IMR-90 (cell line): ENCODE data around the gene MTCL1. TPM values are rescaled to one million over a fixed set of nuclear protein-coding genes. Genes with fewer than 3 reads are reported as not detected.

ENCODE experiments used
- ATAC-seq: fragments of 200-7000 bp; cut with Tn5 transposase; 2 replicates; pipeline ENCODE4 v1.9.1; 2020; ENCODE audit warnings: low read depth, mild to moderate bottlenecking, moderate library complexity
- BruUV-seq: library from RNA; stranded (reverse); fragments of 400-500 nt; replicated peaks from 2 replicates; lab custom pipeline; 2021; lab: Mats Ljungman, UMichigan
- CTCF ChIA-PET: fragments of 300-600 bp; formaldehyde crosslinking; extraction: SDS; loops from one replicate; lab custom pipeline; 2021; ENCODE audit warnings: antibody characterized with exemption; lab: Yijun Ruan, JAX
- POLR2A ChIA-PET: fragments of 300-600 bp; sonication (Branson Sonifier 250); formaldehyde crosslinking; loops from one replicate; lab custom pipeline; 2022; ENCODE audit warnings: antibody characterized with exemption; ENCODE audit not compliant: unreplicated experiment; lab: Charles Lee
- DNase-seq: peaks from one replicate; pipeline ENCODE4 v3.0.0; 2013
- H2AFZ ChIP-seq: replicated peaks from 2 replicates; pipeline ENCODE3; 2013; ENCODE audit warnings: low read length, mild to moderate bottlenecking; ENCODE audit not compliant: poor library complexity
- H2AK5ac ChIP-seq: 2 replicates; pipeline ENCODE4 v1.6.1; 2013; ENCODE audit warnings: low read depth, low read length, inconsistent platforms
- H2AK9ac ChIP-seq: replicated peaks from 2 replicates; pipeline ENCODE3; 2013; ENCODE audit warnings: mild to moderate bottlenecking, low read depth, low read length, moderate library complexity; ENCODE audit not compliant: poor library complexity
- H2BK120ac ChIP-seq: 2 replicates; pipeline ENCODE4 v1.6.1; 2013; ENCODE audit warnings: low read depth, low read length, inconsistent platforms
- H2BK15ac ChIP-seq: 3 replicates; pipeline ENCODE4 v1.6.1; 2013; ENCODE audit warnings: low read depth, low read length, inconsistent platforms
- H2BK20ac ChIP-seq: 2 replicates; pipeline ENCODE4 v1.6.1; 2013; ENCODE audit warnings: low read depth, mild to moderate bottlenecking, inconsistent platforms, low read length, moderate library complexity
- H2BK5ac ChIP-seq: 2 replicates; pipeline ENCODE4 v1.6.1; 2013; ENCODE audit warnings: mild to moderate bottlenecking, low read depth, low read length, inconsistent platforms; ENCODE audit not compliant: poor library complexity, severe bottlenecking
- H3K14ac ChIP-seq: replicated peaks from 2 replicates; pipeline ENCODE4 v1.6.1; 2013; ENCODE audit warnings: low read depth, low read length, inconsistent platforms
- H3K18ac ChIP-seq: 2 replicates; pipeline ENCODE4 v1.6.1; 2013; ENCODE audit warnings: low read depth, low read length, control low read depth
- H3K23ac ChIP-seq: 2 replicates; pipeline ENCODE4 v1.6.1; 2013; ENCODE audit warnings: low read depth, low read length, inconsistent platforms
- H3K27ac ChIP-seq: 2 replicates; pipeline ENCODE4 v1.5.1; 2013; ENCODE audit warnings: mild to moderate bottlenecking, control low read depth, low read length; ENCODE audit not compliant: insufficient read depth
- H3K27me3 ChIP-seq: 2 replicates; pipeline ENCODE4 v1.6.1; 2013; ENCODE audit warnings: low read length; ENCODE audit not compliant: control insufficient read depth, insufficient read depth
- H3K36me3 ChIP-seq: 2 replicates; pipeline ENCODE4 v1.6.1; 2013; ENCODE audit warnings: low read length, mixed read lengths; ENCODE audit not compliant: control insufficient read depth, insufficient read depth
- H3K4ac ChIP-seq: 2 replicates; pipeline ENCODE4 v1.6.1; 2013; ENCODE audit warnings: low read depth, low read length, inconsistent platforms
- H3K4me1 ChIP-seq: 2 replicates; pipeline ENCODE4 v1.6.1; 2013; ENCODE audit warnings: low read length, mixed read lengths; ENCODE audit not compliant: control insufficient read depth, insufficient read depth
- H3K4me2 ChIP-seq: 2 replicates; pipeline ENCODE4 v1.6.1; 2013; ENCODE audit warnings: low read depth, mild to moderate bottlenecking, control low read depth, low read length, moderate library complexity
- H3K4me3 ChIP-seq: 2 replicates; pipeline ENCODE4 v1.5.1; 2013; ENCODE audit warnings: low read depth, mild to moderate bottlenecking, control low read depth, low read length, moderate library complexity; ENCODE audit not compliant: insufficient read depth
- H3K56ac ChIP-seq: 2 replicates; pipeline ENCODE4 v1.6.1; 2013; ENCODE audit warnings: low read length, inconsistent platforms; ENCODE audit not compliant: insufficient read depth; ENCODE audit errors: extremely low read depth
- H3K79me1 ChIP-seq, 2 experiments: 2 replicates each; pipeline ENCODE4 v1.6.1; 2013; ENCODE audit warnings: low read length in 2 of 2, inconsistent platforms in 1 of 2, low read depth in 1 of 2
- H3K9ac ChIP-seq: 2 replicates; pipeline ENCODE4 v1.6.1; 2013; ENCODE audit warnings: low read depth, low read length, control low read depth
- H3K9me1 ChIP-seq: 2 replicates; pipeline ENCODE4 v1.6.1; 2013; ENCODE audit warnings: low read length, inconsistent platforms; ENCODE audit not compliant: insufficient read depth
- H3K9me3 ChIP-seq: 2 replicates; pipeline ENCODE4 v1.6.1; 2013; ENCODE audit warnings: low read length; ENCODE audit not compliant: control insufficient read depth, insufficient read depth
- H4K20me1 ChIP-seq: 2 replicates; pipeline ENCODE4 v1.6.1; 2013; ENCODE audit warnings: low read length, inconsistent platforms; ENCODE audit not compliant: insufficient read depth
- H4K5ac ChIP-seq: 2 replicates; pipeline ENCODE4 v1.6.1; 2013; ENCODE audit warnings: mild to moderate bottlenecking, low read depth, low read length, control low read depth
- H4K8ac ChIP-seq, 2 experiments: 2 replicates each; pipeline ENCODE4 v1.6.1; 2013; ENCODE audit warnings: low read depth in 2 of 2, low read length in 2 of 2, control low read depth in 1 of 2, inconsistent platforms in 1 of 2
- H4K91ac ChIP-seq: 2 replicates; pipeline ENCODE4 v1.6.1; 2013; ENCODE audit warnings: low read depth, low read length, inconsistent platforms; ENCODE audit not compliant: insufficient read depth
- BHLHE40 ChIP-seq: fragments of 150-350 bp; IDR thresholded peaks from 2 replicates; pipeline ENCODE4 v1.6.1; 2016; ENCODE audit warnings: mild to moderate bottlenecking, low read depth, low read length
- CEBPB ChIP-seq: IDR thresholded peaks from 2 replicates; pipeline ENCODE4 v1.6.1; 2012; ENCODE audit warnings: low read depth, low read length, improper control_type of control experiment
- FOS ChIP-seq: fragments of 150-350 bp; IDR thresholded peaks from 2 replicates; pipeline ENCODE4 v1.6.1; 2016; ENCODE audit warnings: low read depth, low read length
- MAFK ChIP-seq: IDR thresholded peaks from 2 replicates; pipeline ENCODE4 v1.6.1; 2012; ENCODE audit warnings: low read depth, low read length, improper control_type of control experiment
- MAZ ChIP-seq: IDR thresholded peaks from 2 replicates; pipeline ENCODE4 v1.6.1; 2012; ENCODE audit warnings: low read depth, mild to moderate bottlenecking, low read length, improper control_type of control experiment, moderate library complexity, borderline replicate concordance
- MXI1 ChIP-seq: IDR thresholded peaks from 2 replicates; pipeline ENCODE4 v1.6.1; 2012; ENCODE audit warnings: low read depth, mild to moderate bottlenecking, low read length, moderate library complexity, borderline replicate concordance
- NFE2L2 ChIP-seq: fragments of 150-350 bp; IDR thresholded peaks from 2 replicates; pipeline ENCODE4 v1.6.1; 2016; ENCODE audit warnings: low read depth, mild to moderate bottlenecking, low read length
- POLR2A ChIP-seq: IDR thresholded peaks from 2 replicates; pipeline ENCODE4 v1.6.1; 2012; ENCODE audit warnings: mild to moderate bottlenecking, low read depth, low read length
- RAD21 ChIP-seq: IDR thresholded peaks from 2 replicates; pipeline ENCODE4 v1.6.1; 2012; ENCODE audit warnings: low read length, improper control_type of control experiment
- RCOR1 ChIP-seq: IDR thresholded peaks from 2 replicates; pipeline ENCODE4 v1.6.1; 2012; ENCODE audit warnings: mild to moderate bottlenecking, low read length, improper control_type of control experiment; ENCODE audit not compliant: insufficient replicate concordance
- RFX5 ChIP-seq: IDR thresholded peaks from 2 replicates; pipeline ENCODE4 v1.8.0; 2012; ENCODE audit warnings: low read depth, mild to moderate bottlenecking, low read length, moderate library complexity
- WGBS, 2 experiments: methylation state at CpG; one replicate each; pipeline versions ENCODE4 v1.1.5 to v1.1.7; 2013; ENCODE audit warnings: missing lambda C conversion rate in 2 of 2; ENCODE audit not compliant: insufficient read length in 1 of 2; ENCODE audit errors: extremely low coverage in 2 of 2; 5-methylcytosine and 5-hydroxymethylcytosine counted together
- dilution Hi-C: fragments of 300-500 bp; cut with HindIII; formaldehyde crosslinking; loops from one replicate; pipeline ENCODE4 v1.14.3; 2018; ENCODE audit warnings: low sequenced_read_pairs; ENCODE audit not compliant: unreplicated experiment
- in situ Hi-C: fragments of 300-500 bp; cut with MboI; formaldehyde crosslinking; loops from 3 replicates; pipeline ENCODE4 v1.14.3; 2019; ENCODE audit warnings: low sequenced_read_pairs, inconsistent platforms, mixed read lengths
- intact Hi-C: fragments of 100-400 bp; cut with micrococcal nuclease; formaldehyde crosslinking; loops from 2 replicates; pipeline ENCODE4 v1.10.0; 2022
- polyA plus RNA-seq, 3 experiments: library from polyadenylated mRNA; depleted of rRNA; stranded (reverse); fragments of >200 nt; gene quantifications; 2 replicates each; pipeline ENCODE4 v1.2.3, GENCODE V29; 2012; ENCODE audit warnings: low replicate concordance in 1 of 3
- total RNA-seq: library from RNA; depleted of rRNA; stranded (reverse); fragments of >200 nt; gene quantifications from 2 replicates; pipeline ENCODE4 v1.2.3, GENCODE V29; 2012
- TF ChIP-seq, protein P1 (sequence below): fragments of 150-350 bp; IDR thresholded peaks from 2 replicates; pipeline ENCODE4 v1.6.1; 2016; ENCODE audit warnings: low read depth, mild to moderate bottlenecking, low read length, moderate library complexity, borderline replicate concordance
- TF ChIP-seq, protein P2 (sequence below): fragments of 150-350 bp; IDR thresholded peaks from 2 replicates; pipeline ENCODE4 v1.6.1; 2017; ENCODE audit warnings: mild to moderate bottlenecking, antibody characterized with exemption, low read length, low read depth

Gene MTCL1
- total and polyA plus RNA-seq, 2 of the 4 experiments (the other 2 are of a cell fraction): 29.0 to 45.3 TPM

DNA sequence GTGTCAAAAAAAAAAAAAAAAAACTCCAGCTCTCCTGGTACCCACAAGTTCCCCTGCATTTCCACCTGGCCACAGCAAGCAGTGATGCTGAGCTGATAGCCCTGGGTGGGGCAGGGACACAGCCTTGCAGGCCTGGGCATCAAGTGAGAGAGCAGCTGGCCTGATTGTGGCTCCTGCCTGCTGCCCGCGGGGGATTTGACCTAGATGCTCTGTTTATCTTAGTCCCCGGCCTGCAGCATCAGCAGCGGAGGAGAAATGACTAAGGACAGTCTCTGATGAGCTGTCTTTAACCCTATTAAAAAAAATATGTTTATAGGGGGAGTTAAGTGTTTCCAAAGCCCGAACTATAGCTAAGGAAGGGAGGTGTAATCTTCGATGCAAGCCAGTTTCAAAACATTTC lies 102.6 kb downstream of the MTCL1 start:
- peak overlapping the region; percentile 87 for H2BK120ac ChIP-seq
- peak overlapping the region in 1 of 2 experiments; percentile 79; a peak in 1 of 4 replicates for H4K8ac ChIP-seq
- H3K56ac ChIP-seq: 0 out of 2 replicates have a peak overlapping the region, but pooled peaks have one; percentile 29
- H3K27me3 ChIP-seq: no peaks in the 10 kb centered on the region
- H2BK15ac ChIP-seq: peak overlapping the region; percentile 87; the same call in 1 of the 3 replicates
- DNase-seq: peak; percentile 75
- peak overlapping the region; percentile 68 for H2AK5ac ChIP-seq
- peak overlapping the region; percentile 67 for H4K91ac ChIP-seq
- no peak overlapping the region for H3K18ac ChIP-seq
- in situ Hi-C loops (no loop called here), intact Hi-C loops (loop anchor here (10.0 kb wide), 2 partner anchors 153 to 247 kb away; no protein-coding TSS in a partner anchor), dilution Hi-C loops (no loop called here)
- H3K23ac ChIP-seq: peak overlapping the region; percentile 86; the same call in 1 of the 2 replicates
- peaks cover 22% of the 10 kb centered on the region for H3K4me1 ChIP-seq
- H3K79me1 ChIP-seq: peaks cover 27 to 69% of the 10 kb centered on the region in 2 experiments
- peak; percentile 50; the same call in 1 of the 2 replicates for TF ChIP-seq FOS
- peak; percentile 76 for TF ChIP-seq RCOR1
- TF ChIP-seq MXI1: no peak
- TF ChIP-seq, protein P1, sequence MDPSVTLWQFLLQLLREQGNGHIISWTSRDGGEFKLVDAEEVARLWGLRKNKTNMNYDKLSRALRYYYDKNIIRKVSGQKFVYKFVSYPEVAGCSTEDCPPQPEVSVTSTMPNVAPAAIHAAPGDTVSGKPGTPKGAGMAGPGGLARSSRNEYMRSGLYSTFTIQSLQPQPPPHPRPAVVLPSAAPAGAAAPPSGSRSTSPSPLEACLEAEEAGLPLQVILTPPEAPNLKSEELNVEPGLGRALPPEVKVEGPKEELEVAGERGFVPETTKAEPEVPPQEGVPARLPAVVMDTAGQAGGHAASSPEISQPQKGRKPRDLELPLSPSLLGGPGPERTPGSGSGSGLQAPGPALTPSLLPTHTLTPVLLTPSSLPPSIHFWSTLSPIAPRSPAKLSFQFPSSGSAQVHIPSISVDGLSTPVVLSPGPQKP: no peak
- no peak for TF ChIP-seq MAFK
- TF ChIP-seq BHLHE40: no peak
- no peak for TF ChIP-seq POLR2A
- no peak for TF ChIP-seq MAZ
- TF ChIP-seq, protein P2, sequence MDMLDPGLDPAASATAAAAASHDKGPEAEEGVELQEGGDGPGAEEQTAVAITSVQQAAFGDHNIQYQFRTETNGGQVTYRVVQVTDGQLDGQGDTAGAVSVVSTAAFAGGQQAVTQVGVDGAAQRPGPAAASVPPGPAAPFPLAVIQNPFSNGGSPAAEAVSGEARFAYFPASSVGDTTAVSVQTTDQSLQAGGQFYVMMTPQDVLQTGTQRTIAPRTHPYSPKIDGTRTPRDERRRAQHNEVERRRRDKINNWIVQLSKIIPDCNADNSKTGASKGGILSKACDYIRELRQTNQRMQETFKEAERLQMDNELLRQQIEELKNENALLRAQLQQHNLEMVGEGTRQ: no peak
- TF ChIP-seq CEBPB: no peak
- no peak for TF ChIP-seq RFX5
- TF ChIP-seq NFE2L2: 0 out of 2 replicates have a peak, but pooled peaks have one; percentile 12
- no peak for TF ChIP-seq RAD21
- POLR2A ChIA-PET: interaction anchor here (0.6 to 1.5 kb wide), 2 partner anchors 8 to 65 kb away, joined by 4 to 5 read pairs; no protein-coding TSS in a partner anchor
- peak overlapping the region; percentile 94; the same call in 1 of the 2 replicates for H4K5ac ChIP-seq
- peak overlapping the region; percentile 35; the same call in 1 of the 2 replicates for H3K27ac ChIP-seq
- WGBS, 2 experiments: no CpG with 5 or more reads among the region's 6 CpGs
- H3K36me3 ChIP-seq: peaks cover 46% of the 10 kb centered on the region
- H3K9me1 ChIP-seq: peaks cover 43% of the 10 kb centered on the region
- H3K4me3 ChIP-seq: no peak overlapping the region
- H2AK9ac ChIP-seq: peak overlapping the region; percentile 70
- H2BK20ac ChIP-seq: peak overlapping the region; percentile 93
- peak overlapping the region; percentile 75 for H2BK5ac ChIP-seq
- H4K20me1 ChIP-seq: no peaks in the 10 kb centered on the region
- H3K9me3 ChIP-seq: no peaks in the 10 kb centered on the region
- H3K9ac ChIP-seq: 0 out of 2 replicates have a peak overlapping the region, but pooled peaks have one; percentile 3
- peak; percentile 71 for ATAC-seq
- CTCF ChIA-PET: interaction anchor here (0.6 to 1.0 kb wide), 4 partner anchors 11 to 133 kb away, joined by 3 to 4 read pairs (median 4); no protein-coding TSS in a partner anchor
- H2AFZ ChIP-seq: no peak overlapping the region
- H3K4me2 ChIP-seq: no peak overlapping the region
- no peak overlapping the region for H3K14ac ChIP-seq
- BruUV-seq: no TSS peak
- peak overlapping the region; percentile 95 for H3K4ac ChIP-seq
